ENCODE results near the gene NMBR.
A peak's percentile ranks its signal among the peaks of the same experiment; 100 is the strongest.

Gene NMBR

DNA sequence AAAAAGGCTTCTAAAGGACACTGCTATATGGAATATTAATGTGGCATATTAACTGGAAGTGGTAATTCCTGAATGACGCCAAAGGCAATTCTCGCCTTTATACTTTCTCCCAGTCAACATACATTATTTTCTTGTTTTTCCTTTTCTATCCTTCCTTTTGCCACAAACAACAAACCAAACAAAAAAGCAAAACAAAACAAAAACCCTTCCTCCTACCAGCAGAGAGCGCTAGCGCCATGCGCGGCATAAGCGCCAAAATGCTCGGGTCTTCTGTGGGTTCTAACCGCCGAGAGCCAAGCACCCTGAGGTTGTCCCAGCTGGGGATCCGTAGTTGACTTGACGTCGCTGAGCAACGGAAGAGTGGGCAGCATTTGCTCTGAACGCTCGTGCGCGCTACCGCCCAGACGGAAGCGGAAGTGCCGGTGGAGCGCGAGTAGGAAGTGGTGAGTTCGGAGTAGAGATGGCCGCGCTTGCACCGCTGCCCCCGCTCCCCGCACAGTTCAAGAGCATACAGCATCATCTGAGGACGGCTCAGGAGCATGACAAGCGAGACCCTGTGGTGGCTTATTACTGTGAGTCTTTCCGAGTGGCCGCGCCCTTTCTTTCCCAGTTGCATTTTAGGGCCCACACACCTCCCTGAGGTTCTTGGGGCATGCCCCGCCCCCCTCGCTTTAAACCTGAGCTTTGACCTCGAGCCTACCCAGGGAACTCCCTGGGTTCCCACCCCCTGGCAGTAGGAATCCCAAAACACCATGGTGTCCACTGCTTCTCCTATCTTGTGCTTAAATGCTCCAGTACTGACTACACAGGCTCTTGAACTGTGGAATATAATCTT lies at the start of gene NMBR, which contains the start of gene VTA1:
TSS of gene NMBR (minus strand) at position 295 of the 835 bp plus-strand sequence. CDS start 58,464 bp downstream, outside the sequence.
TSS of gene VTA1 (plus strand) at position 436 of the 835 bp plus-strand sequence. CDS start at position 461, 25 bp downstream.
- peak within 1 kb of the TSS; percentile 96 for H3K4me3 ChIP-seq (ENCODE audit: low read depth, low read length)
- peak within 1 kb of the TSS; percentile 46 for H3K27ac ChIP-seq
- peak; percentile 100 for DNase-seq
- in situ Hi-C loops (cut with HindIII; ENCODE audit: low pct_ligation_motif_present, low sequenced_read_pairs) = no loop called here
- TF ChIP-seq, protein P1, sequence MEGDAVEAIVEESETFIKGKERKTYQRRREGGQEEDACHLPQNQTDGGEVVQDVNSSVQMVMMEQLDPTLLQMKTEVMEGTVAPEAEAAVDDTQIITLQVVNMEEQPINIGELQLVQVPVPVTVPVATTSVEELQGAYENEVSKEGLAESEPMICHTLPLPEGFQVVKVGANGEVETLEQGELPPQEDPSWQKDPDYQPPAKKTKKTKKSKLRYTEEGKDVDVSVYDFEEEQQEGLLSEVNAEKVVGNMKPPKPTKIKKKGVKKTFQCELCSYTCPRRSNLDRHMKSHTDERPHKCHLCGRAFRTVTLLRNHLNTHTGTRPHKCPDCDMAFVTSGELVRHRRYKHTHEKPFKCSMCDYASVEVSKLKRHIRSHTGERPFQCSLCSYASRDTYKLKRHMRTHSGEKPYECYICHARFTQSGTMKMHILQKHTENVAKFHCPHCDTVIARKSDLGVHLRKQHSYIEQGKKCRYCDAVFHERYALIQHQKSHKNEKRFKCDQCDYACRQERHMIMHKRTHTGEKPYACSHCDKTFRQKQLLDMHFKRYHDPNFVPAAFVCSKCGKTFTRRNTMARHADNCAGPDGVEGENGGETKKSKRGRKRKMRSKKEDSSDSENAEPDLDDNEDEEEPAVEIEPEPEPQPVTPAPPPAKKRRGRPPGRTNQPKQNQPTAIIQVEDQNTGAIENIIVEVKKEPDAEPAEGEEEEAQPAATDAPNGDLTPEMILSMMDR (IDR thresholded peaks at IDR 0.05; ENCODE audit: low read depth, low read length, missing control alignments) = peak; percentile 94
- H3K36me3 ChIP-seq (replicated peaks) = no peaks in the 10 kb centered on the region
- no peaks in the 10 kb centered on the region for H3K27me3 ChIP-seq (replicated peaks)

GRCh38 chr6:142195862-142196541 lies 49.1 kb upstream of the NMBR start:
- Histone ChIP-seq H3K27me3 (replicated peaks) (no peaks in the 10 kb centered on the region), H3K27ac (peak overlapping the region; percentile 44), H3K4me3 (ENCODE audit: low read depth, low read length) (no peak overlapping the region), H3K36me3 (replicated peaks) (peaks cover 4% of the 10 kb centered on the region)
- TF ChIP-seq, protein P1 (IDR thresholded peaks at IDR 0.05; ENCODE audit: low read depth, low read length, missing control alignments) = no peak
- DNase-seq = no peak
- in situ Hi-C loops (cut with HindIII; ENCODE audit: low pct_ligation_motif_present, low sequenced_read_pairs) = no loop called here

DNA sequence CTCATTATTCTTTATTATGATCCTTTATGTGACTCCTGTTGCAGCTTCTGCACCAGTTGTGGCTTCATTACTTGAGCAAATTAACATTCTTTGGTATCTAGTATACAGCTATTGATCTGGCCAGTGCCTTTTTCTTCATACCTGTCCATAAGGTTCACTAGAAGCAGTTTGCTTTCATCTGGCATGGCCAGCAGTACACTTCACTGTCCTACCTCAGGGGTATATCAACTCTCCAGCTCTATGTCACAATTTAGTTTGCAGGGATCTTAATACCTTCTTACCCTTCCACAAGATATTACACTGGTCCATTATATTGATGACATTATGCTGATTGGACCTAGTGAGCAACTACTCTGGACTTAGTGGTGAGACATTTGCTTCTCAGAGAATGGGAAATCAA lies 46.7 kb upstream of the NMBR start:
- Histone ChIP-seq H3K27me3 (replicated peaks) (no peaks in the 10 kb centered on the region), H3K36me3 (replicated peaks) (peaks cover 2% of the 10 kb centered on the region), H3K4me3 (ENCODE audit: low read depth, low read length) (no peak overlapping the region), H3K27ac (no peak overlapping the region)
- no peak for DNase-seq
- TF ChIP-seq, protein P1 (IDR thresholded peaks at IDR 0.05; ENCODE audit: low read depth, low read length, missing control alignments) = no peak
- in situ Hi-C loops (cut with HindIII; ENCODE audit: low pct_ligation_motif_present, low sequenced_read_pairs) = no loop called here

DNA sequence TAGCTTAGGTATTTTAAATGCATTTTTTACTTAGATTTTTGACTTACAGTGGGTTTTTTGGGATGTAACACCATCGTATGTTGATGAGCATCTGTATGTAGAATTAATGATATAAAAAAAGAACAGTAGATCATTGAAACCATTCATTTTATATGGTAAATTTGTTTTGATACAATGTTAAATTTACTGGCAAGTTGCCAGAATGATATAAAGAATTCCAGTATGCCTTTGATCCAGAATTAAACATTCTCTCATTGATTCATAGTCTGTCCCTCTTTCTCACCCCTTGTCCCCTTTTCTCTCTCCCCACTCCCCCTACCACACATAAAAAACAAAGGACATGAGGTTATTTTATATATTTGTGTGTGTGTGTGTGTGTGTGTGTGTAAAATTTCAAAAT lies 45.4 kb upstream of the NMBR start:
- H3K27me3 ChIP-seq (replicated peaks) = no peaks in the 10 kb centered on the region
- no peak overlapping the region for H3K27ac ChIP-seq
- TF ChIP-seq, protein P1 (IDR thresholded peaks at IDR 0.05; ENCODE audit: low read depth, low read length, missing control alignments) = no peak
- in situ Hi-C loops (cut with HindIII; ENCODE audit: low pct_ligation_motif_present, low sequenced_read_pairs) = no loop called here
- H3K36me3 ChIP-seq (replicated peaks) = no peaks in the 10 kb centered on the region
- H3K4me3 ChIP-seq (ENCODE audit: low read depth, low read length) = no peak overlapping the region
- no peak for DNase-seq

GRCh38 chr6:142189057-142189456 lies 42.1 kb upstream of the NMBR start:
- Histone ChIP-seq H3K27me3 (replicated peaks) (no peaks in the 10 kb centered on the region), H3K4me3 (ENCODE audit: low read depth, low read length) (no peak overlapping the region), H3K27ac (no peak overlapping the region), H3K36me3 (replicated peaks) (no peaks in the 10 kb centered on the region)
- no peak for DNase-seq
- in situ Hi-C loops (cut with HindIII; ENCODE audit: low pct_ligation_motif_present, low sequenced_read_pairs) = no loop called here
- TF ChIP-seq, protein P1 (IDR thresholded peaks at IDR 0.05; ENCODE audit: low read depth, low read length, missing control alignments) = no peak
